IPS-18a (cell line): ENCODE results near the gene BAZ1B.
"Not testable (repeated sequence)": the region's sequence is repeated elsewhere in the genome, so short reads cannot be mapped to it uniquely, and the experiment has no call there.

Experiments used
- H3K27ac ChIP-seq: one replicate; pipeline ENCODE4 v1.5.1; 2013; ENCODE audit warnings: low read length
- H3K27me3 ChIP-seq: one replicate; pipeline ENCODE4 v1.6.1; 2013; ENCODE audit warnings: mild to moderate bottlenecking, low read length; ENCODE audit not compliant: control insufficient read depth, insufficient read depth
- H3K36me3 ChIP-seq: one replicate; pipeline ENCODE4 v1.6.1; 2013; ENCODE audit warnings: low read depth, low read length; ENCODE audit not compliant: control insufficient read depth
- H3K4me1 ChIP-seq: one replicate; pipeline ENCODE4 v1.6.1; 2013; ENCODE audit warnings: low read depth, low read length; ENCODE audit not compliant: control insufficient read depth
- H3K4me3 ChIP-seq: one replicate; pipeline ENCODE4 v1.5.1; 2013; ENCODE audit warnings: low read length
- H3K9ac ChIP-seq: one replicate; pipeline ENCODE4 v1.6.1; 2013; ENCODE audit warnings: mild to moderate bottlenecking, low read length, moderate library complexity
- H3K9me3 ChIP-seq: one replicate; pipeline ENCODE4 v1.6.1; 2013; ENCODE audit warnings: low read depth, low read length; ENCODE audit not compliant: control insufficient read depth

BAZ1B gene

GRCh38 chr7:73518470-73518869, 3.6 kb downstream of the BAZ1B start:
- Histone ChIP-seq H3K9ac (no peak overlapping the region), H3K27me3 (no peaks in the 10 kb centered on the region), H3K36me3 (peaks cover 37% of the 10 kb centered on the region), H3K9me3 (no peaks in the 10 kb centered on the region), H3K4me3 (peak overlapping the region; percentile 5), H3K4me1 (peaks cover 9% of the 10 kb centered on the region), H3K27ac (no peak overlapping the region)

- Histone ChIP-seq H3K27ac (no peak overlapping the region), H3K9me3 (no peaks in the 10 kb centered on the region), H3K9ac (no peak overlapping the region), H3K4me3 (no peak overlapping the region), H3K4me1 (peaks cover 9% of the 10 kb centered on the region), H3K27me3 (no peaks in the 10 kb centered on the region), H3K36me3 (peaks cover 46% of the 10 kb centered on the region)
These were observed 4.7 kb downstream of the BAZ1B start for GRCh38 chr7:73517241-73517995.

GRCh38 chr7:73515178-73515577, 6.9 kb downstream of the BAZ1B start:
- Histone ChIP-seq H3K9ac (no peak overlapping the region), H3K27ac (no peak overlapping the region), H3K4me3 (no peak overlapping the region), H3K27me3 (no peaks in the 10 kb centered on the region), H3K36me3 (peaks cover 55% of the 10 kb centered on the region), H3K9me3 (no peaks in the 10 kb centered on the region), H3K4me1 (peaks cover 7% of the 10 kb centered on the region)

- peaks cover 69% of the 10 kb centered on the region for H3K36me3 ChIP-seq
- H3K9ac ChIP-seq: no peak overlapping the region
- H3K4me3 ChIP-seq: no peak overlapping the region
These were observed 9.9 kb downstream of the BAZ1B start for GRCh38 chr7:73512018-73512780.

GRCh38 chr7:73509463-73509862, 12.6 kb downstream of the BAZ1B start:
- H3K9me3 ChIP-seq: no peaks in the 10 kb centered on the region
- H3K36me3 ChIP-seq: peaks cover 76% of the 10 kb centered on the region
- no peak overlapping the region for H3K27ac ChIP-seq
- no peaks in the 10 kb centered on the region for H3K27me3 ChIP-seq
- no peaks in the 10 kb centered on the region for H3K4me1 ChIP-seq
- no peak overlapping the region for H3K4me3 ChIP-seq
- H3K9ac ChIP-seq: no peak overlapping the region

More at GRCh38 chr7:73512018-73512780, 9.9 kb downstream of the BAZ1B start:
- Histone ChIP-seq H3K4me1 (no peaks in the 10 kb centered on the region), H3K9me3 (no peaks in the 10 kb centered on the region), H3K27me3 (no peaks in the 10 kb centered on the region), H3K27ac (no peak overlapping the region)

- Histone ChIP-seq H3K9me3 (no peaks in the 10 kb centered on the region), H3K27me3 (no peaks in the 10 kb centered on the region), H3K4me3 (no peak overlapping the region), H3K36me3 (peaks cover 82% of the 10 kb centered on the region), H3K9ac (no peak overlapping the region), H3K27ac (no peak overlapping the region), H3K4me1 (no peaks in the 10 kb centered on the region)
These were observed 14.5 kb downstream of the BAZ1B start for GRCh38 chr7:73507556-73507955.

- Histone ChIP-seq H3K27me3 (no peaks in the 10 kb centered on the region), H3K9ac (no peak overlapping the region), H3K4me1 (no peaks in the 10 kb centered on the region), H3K27ac (no peak overlapping the region), H3K4me3 (no peak overlapping the region), H3K9me3 (no peaks in the 10 kb centered on the region), H3K36me3 (peaks cover 91% of the 10 kb centered on the region)
These were observed 17.2 kb downstream of the BAZ1B start for GRCh38 chr7:73504920-73505319.

GRCh38 chr7:73504017-73504416, 18.1 kb downstream of the BAZ1B start:
- H3K27ac ChIP-seq: no peak overlapping the region
- H3K27me3 ChIP-seq: no peaks in the 10 kb centered on the region
- no peaks in the 10 kb centered on the region for H3K4me1 ChIP-seq
- no peak overlapping the region for H3K9ac ChIP-seq
- no peaks in the 10 kb centered on the region for H3K9me3 ChIP-seq
- H3K36me3 ChIP-seq: peaks cover 91% of the 10 kb centered on the region
- H3K4me3 ChIP-seq: no peak overlapping the region

- peaks cover 92% of the 10 kb centered on the region for H3K36me3 ChIP-seq
- no peaks in the 10 kb centered on the region for H3K9me3 ChIP-seq
These were observed 18.9 kb downstream of the BAZ1B start for GRCh38 chr7:73503229-73503628.

GRCh38 chr7:73496626-73497025, 25.5 kb downstream of the BAZ1B start:
- Histone ChIP-seq H3K27ac (no peak overlapping the region), H3K9ac (no peak overlapping the region), H3K36me3 (peaks cover 94% of the 10 kb centered on the region), H3K9me3 (no peaks in the 10 kb centered on the region), H3K4me3 (no peak overlapping the region), H3K4me1 (no peaks in the 10 kb centered on the region), H3K27me3 (no peaks in the 10 kb centered on the region)

More at GRCh38 chr7:73503229-73503628, 18.9 kb downstream of the BAZ1B start:
- no peak overlapping the region for H3K4me3 ChIP-seq
- H3K27ac ChIP-seq: no peak overlapping the region
- H3K27me3 ChIP-seq: no peaks in the 10 kb centered on the region
- H3K4me1 ChIP-seq: no peaks in the 10 kb centered on the region
- no peak overlapping the region for H3K9ac ChIP-seq

GRCh38 chr7:73495507-73495906, 26.6 kb downstream of the BAZ1B start:
- H3K36me3 ChIP-seq: peaks cover 91% of the 10 kb centered on the region
- H3K9me3 ChIP-seq, H3K27ac ChIP-seq: not testable (repeated sequence)

More at GRCh38 chr7:73495507-73495906, 26.6 kb downstream of the BAZ1B start:
- H3K4me3 ChIP-seq, H3K27me3 ChIP-seq, H3K4me1 ChIP-seq, H3K9ac ChIP-seq: not testable (repeated sequence)
